HG03469 (cell line): Measurements from ENCODE around the gene KCTD16.
A peak's percentile ranks its signal among the peaks of the same experiment; 100 is the strongest.

ENCODE experiments used
- ATAC-seq: cut with Tn5 transposase; IDR thresholded peaks from one replicate; pipeline ENCODE4 v1.9.1; 2021; ENCODE audit warnings: mild to moderate bottlenecking, moderate library complexity, moderate number of reproducible peaks; ENCODE audit not compliant: unreplicated experiment

KCTD16 gene

GRCh38 chr5:144281784-144282183 is 111.1 kb downstream of the KCTD16 start:
- no peak for ATAC-seq

DNA sequence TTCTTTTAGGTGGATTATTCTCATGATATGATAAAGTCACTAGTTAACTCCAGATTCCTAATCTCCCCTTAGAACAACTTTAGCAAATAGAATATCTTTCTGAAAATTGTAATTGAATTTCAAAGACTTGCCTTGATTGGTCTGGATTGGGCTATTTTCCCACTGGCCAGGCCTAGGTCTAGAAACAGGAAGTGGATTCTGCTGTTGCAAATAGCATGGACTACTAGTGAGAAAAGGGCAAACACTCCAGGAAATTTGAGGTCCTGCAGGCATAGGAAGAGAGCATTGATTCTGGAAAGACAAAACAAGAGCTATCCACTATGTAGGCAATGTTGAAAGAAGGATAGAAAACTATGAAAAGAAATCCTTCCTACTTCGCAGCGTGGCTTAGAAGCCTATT is 113.4 kb downstream of the KCTD16 start:
- no peak for ATAC-seq

GRCh38 chr5:144284931-144285502 is 114.3 kb downstream of the KCTD16 start:
- ATAC-seq, result no peak

- no peak for ATAC-seq
Observed at GRCh38 chr5:144289277-144289676, 118.6 kb downstream of the KCTD16 start.

DNA sequence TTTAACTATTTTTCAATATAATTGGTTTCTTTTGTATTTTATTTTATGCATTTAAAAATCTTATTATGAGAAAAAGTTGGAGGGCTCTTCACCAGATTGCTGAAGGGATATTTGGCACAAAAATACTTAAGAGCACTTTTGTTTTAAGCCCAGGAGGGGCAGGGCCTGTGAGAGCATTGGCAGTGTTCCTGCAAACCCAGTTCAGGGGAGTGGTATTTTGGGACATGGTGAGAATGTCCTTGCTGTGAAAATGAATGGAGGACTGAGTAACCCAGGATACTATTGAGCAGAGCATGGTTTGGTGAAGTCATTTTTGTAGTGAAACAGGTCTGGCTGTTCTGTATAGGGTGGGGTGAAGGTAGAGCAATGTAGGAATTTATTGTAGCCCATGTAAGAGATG is 121.4 kb downstream of the KCTD16 start:
- ATAC-seq, result no peak

DNA sequence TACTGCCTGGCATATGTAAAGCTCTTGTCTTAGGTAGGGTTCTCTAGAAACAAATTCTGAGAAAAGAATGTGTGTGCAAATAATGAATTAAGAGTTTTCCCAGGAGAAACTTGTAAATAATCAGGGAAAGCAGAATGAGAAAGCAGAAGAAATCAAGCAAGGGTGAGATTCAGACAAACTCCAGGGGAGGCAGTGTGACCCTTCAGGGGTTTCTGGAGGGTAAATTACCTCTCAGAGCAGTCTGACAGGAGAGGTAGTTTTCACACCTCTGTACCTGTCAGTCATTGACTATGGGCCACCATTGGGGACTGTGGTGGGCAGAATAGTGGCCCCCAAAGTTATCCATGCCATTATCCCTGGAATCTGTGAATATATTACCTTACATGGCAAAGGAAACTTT is 124.6 kb downstream of the KCTD16 start:
- ATAC-seq, result no peak

- ATAC-seq, result no peak
Observed at GRCh38 chr5:144297081-144297480, 126.4 kb downstream of the KCTD16 start.

DNA sequence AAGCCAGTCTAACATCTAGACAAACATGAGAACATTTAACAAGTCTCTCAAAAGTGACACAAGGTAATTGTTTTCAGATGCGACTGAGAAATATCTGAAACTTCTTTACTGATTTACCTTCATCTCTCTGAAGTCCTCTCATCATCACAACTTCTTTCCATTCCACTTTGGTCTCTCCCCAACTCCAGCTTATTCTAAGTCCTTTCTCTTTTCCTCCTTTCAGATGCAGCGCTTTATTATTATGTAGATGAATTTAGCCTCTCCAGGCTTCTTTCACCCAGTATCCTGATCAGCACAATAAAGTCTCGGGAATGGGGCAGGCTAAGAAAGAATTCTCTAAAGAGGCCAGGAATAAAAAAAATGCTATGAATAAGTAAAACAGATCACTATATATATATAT is 128.0 kb downstream of the KCTD16 start:
- ATAC-seq, result no peak

GRCh38 chr5:144304688-144305087 is 134.0 kb downstream of the KCTD16 start:
- ATAC-seq, result peak; percentile 60

GRCh38 chr5:144307736-144308135 is 137.1 kb downstream of the KCTD16 start:
- ATAC-seq, result no peak

- ATAC-seq, result no peak
Observed at GRCh38 chr5:144308174-144308573, 137.5 kb downstream of the KCTD16 start.

- ATAC-seq, result no peak
Observed at GRCh38 chr5:144308906-144309670, 138.4 kb downstream of the KCTD16 start.

- no peak for ATAC-seq
Observed at GRCh38 chr5:144310621-144311020, 139.9 kb downstream of the KCTD16 start.

GRCh38 chr5:144313147-144313726 is 142.6 kb downstream of the KCTD16 start:
- no peak for ATAC-seq

GRCh38 chr5:144315026-144315425 is 144.4 kb downstream of the KCTD16 start:
- no peak for ATAC-seq

DNA sequence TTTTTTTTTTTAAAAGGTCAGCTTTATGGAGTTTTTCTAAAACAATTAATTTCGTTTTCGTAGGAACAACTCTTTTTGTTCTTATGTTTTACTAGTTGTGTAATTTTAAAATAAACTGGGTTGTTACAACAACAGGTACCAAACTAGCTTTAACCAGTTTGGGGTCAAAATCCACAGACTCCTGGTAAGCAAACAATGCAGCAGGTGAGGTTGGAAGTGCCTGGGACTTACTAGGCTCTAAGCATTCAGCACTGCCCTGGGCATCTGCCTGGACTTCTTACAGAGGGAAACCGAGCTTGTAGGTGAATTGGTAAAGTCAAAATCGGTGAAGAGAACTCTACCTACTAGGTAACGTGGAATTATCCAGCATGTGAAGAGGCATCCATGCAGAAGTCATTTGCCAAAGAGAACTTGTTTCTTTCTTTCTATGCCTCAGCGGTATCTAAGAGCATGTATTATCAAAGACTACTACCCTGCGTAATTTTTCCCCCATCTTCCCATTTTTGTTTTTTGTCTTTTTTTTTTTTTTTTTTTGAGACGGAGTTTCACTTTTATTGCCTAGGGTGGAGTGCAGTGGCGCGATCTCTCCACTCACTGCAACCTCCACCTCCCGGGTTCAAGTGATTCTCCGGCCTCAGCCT is 145.4 kb downstream of the KCTD16 start:
- ATAC-seq, result no peak

GRCh38 chr5:144318011-144318410 is 147.3 kb downstream of the KCTD16 start:
- no peak for ATAC-seq

GRCh38 chr5:144318460-144318859 is 147.8 kb downstream of the KCTD16 start:
- no peak for ATAC-seq

GRCh38 chr5:144323181-144323580 is 152.5 kb downstream of the KCTD16 start:
- no peak for ATAC-seq

GRCh38 chr5:144325532-144325931 is 154.9 kb downstream of the KCTD16 start:
- ATAC-seq, result no peak

DNA sequence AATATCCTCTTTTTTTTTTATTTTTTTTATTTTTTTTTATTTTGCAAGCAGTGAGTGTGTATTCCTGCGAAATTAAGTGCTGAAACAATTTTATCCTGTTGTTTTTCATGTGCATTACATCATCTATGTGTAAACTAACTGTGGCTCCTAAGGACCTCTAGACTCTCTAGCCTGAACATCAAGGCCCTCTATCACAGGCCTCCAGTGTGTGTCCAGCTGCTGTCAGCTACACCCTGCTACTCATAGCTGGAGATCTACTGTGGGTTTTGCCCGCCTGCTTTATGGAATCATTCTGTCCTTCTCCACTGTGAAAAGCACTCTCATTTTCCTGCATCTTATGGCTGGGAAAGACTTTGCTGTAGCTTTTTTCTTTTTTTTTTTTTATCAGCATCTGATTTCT is 157.8 kb downstream of the KCTD16 start:
- ATAC-seq, result no peak

DNA sequence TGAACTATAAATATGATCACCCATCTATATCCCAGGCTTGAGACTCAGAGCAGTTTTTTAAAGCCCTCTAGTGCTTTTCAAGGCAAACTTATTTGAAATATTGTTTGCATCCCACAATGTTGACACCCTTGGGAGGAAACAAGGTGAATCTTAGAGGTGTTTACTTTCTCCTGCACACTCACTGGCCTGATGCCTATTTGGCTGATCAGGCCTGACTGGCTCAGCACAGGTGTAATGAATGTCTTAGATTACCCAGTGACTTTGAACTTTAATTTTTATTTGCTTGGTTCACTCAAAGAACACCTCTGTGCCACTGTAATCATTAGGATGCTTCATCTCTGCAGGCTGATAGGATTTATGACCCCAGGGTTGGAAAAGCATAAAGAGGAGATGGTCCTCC is 158.3 kb downstream of the KCTD16 start:
- ATAC-seq, result no peak
